ENCODE measurements around the gene WIZ.

WIZ gene

GRCh38 chr19:15425321-15425950 lies 24.3 kb downstream of the WIZ start:
- no peak for DNase-seq (ENCODE audit: extremely low read depth, low read depth)
- no peak for TF ChIP-seq CTCF (IDR thresholded peaks at IDR 0.05; ENCODE audit: low read depth, low read length, missing control alignments)

GRCh38 chr19:15424692-15425272 lies 25.0 kb downstream of the WIZ start:
- H3K4me3 ChIP-seq (replicated peaks; ENCODE audit: low read depth, low read length), result no peak overlapping the region
- no peak for TF ChIP-seq CTCF (IDR thresholded peaks at IDR 0.05; ENCODE audit: low read depth, low read length, missing control alignments)
- no peak for DNase-seq (ENCODE audit: extremely low read depth, low read depth)

More at GRCh38 chr19:15425321-15425950, 24.3 kb downstream of the WIZ start:
- H3K4me3 ChIP-seq (replicated peaks; ENCODE audit: low read depth, low read length), result no peak overlapping the region

DNA sequence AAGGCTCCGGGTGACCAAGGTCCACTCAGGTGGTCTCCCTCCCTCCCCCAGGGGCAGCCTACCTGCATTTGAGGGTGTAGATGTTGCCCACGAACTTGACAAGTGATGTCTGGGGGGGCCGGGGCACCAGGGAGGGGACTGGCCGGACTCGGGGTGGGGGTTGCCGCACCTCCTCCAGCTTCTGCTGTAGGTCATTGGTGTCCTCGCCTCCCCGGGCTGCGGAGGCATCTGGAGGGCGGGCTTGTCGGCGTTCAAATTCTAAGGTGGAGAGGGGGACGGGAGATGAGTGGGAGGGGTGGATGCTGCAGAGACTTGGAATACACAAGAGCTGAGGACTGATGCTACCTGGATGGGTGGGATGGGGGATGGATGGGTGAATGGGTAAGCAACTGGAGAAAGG lies 25.6 kb downstream of the WIZ start:
- no peak for DNase-seq (ENCODE audit: extremely low read depth, low read depth)
- no peak overlapping the region for H3K4me3 ChIP-seq (replicated peaks; ENCODE audit: low read depth, low read length)
- no peak for TF ChIP-seq CTCF (IDR thresholded peaks at IDR 0.05; ENCODE audit: low read depth, low read length, missing control alignments)

- H3K4me3 ChIP-seq (replicated peaks; ENCODE audit: low read depth, low read length), result no peak overlapping the region
- no peak for TF ChIP-seq CTCF (IDR thresholded peaks at IDR 0.05; ENCODE audit: low read depth, low read length, missing control alignments)
- DNase-seq (ENCODE audit: extremely low read depth, low read depth), result no peak
Measured at GRCh38 chr19:15423130-15423529, 26.6 kb downstream of the WIZ start.

GRCh38 chr19:15422296-15423075 lies 27.3 kb downstream of the WIZ start:
- no peak for TF ChIP-seq CTCF (IDR thresholded peaks at IDR 0.05; ENCODE audit: low read depth, low read length, missing control alignments)
- no peak overlapping the region for H3K4me3 ChIP-seq (replicated peaks; ENCODE audit: low read depth, low read length)
- DNase-seq (ENCODE audit: extremely low read depth, low read depth), result no peak

DNA sequence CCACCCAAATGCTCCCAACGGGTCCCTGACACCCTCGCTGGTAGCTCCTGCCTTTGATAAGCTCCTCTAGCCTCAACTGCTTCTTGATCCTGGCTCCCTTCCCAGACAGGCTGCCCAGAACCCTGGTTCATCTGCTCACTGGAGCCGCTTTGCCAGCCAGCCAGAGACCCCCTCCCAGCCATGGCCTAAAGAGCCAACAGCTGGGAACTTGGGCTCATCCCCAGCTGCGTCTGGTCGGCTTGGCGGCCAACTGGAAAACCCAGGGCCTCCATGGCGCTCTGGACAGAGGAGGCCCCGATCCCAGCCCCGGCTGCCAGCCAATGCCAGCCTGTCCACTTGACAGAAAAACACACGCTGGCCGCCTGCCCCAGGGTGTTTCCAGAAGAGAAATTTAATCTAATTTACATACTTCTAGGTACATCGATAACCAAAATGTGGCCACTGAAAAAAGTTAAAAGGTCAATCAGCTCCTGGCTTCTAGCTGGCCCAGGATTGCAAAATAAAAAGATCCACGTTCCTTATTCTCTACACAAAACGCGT lies 28.0 kb downstream of the WIZ start:
- DNase-seq (ENCODE audit: extremely low read depth, low read depth), result no peak
- no peak overlapping the region for H3K4me3 ChIP-seq (replicated peaks; ENCODE audit: low read depth, low read length)
- no peak for TF ChIP-seq CTCF (IDR thresholded peaks at IDR 0.05; ENCODE audit: low read depth, low read length, missing control alignments)
